Right forelimb (tissue), 1 donor: ENCODE data around the gene TBX1.
A peak's percentile ranks its signal among the peaks of the same experiment; 100 is the strongest.

Source experiments
- DNase-seq: peaks from one replicate; pipeline ENCODE4 v3.0.0-alpha.2; 2018

The TBX1 gene

GRCh38 chr22:19760058-19760950 is at the start of gene TBX1:
Gene TBX1, plus strand, starts transcription at chr22:19760778. Its CDS starts 66 bp downstream, at chr22:19760844.
- no peak for DNase-seq

GRCh38 chr22:19713245-19713644 is 47.3 kb upstream of the TBX1 start:
- DNase-seq, result no peak

- DNase-seq, result no peak
Measured at GRCh38 chr22:19713650-19714311, 46.8 kb upstream of the TBX1 start.

- peak; percentile 56 for DNase-seq
Measured at GRCh38 chr22:19714312-19715187, 46.0 kb upstream of the TBX1 start, which contains the start of gene SEPTIN5. Gene SEPTIN5, plus strand, starts transcription at chr22:19714503. Its CDS starts 86 bp downstream, at chr22:19714589.

GRCh38 chr22:19715188-19715930 is 45.2 kb upstream of the TBX1 start:
- DNase-seq, result no peak

- no peak for DNase-seq
Measured at GRCh38 chr22:19716041-19716828, 44.3 kb upstream of the TBX1 start.

GRCh38 chr22:19716829-19717105 is 43.8 kb upstream of the TBX1 start:
- DNase-seq, result no peak

GRCh38 chr22:19717181-19717580 is 43.4 kb upstream of the TBX1 start:
- no peak for DNase-seq

GRCh38 chr22:19717691-19718455 is 42.7 kb upstream of the TBX1 start:
- peak; percentile 92 for DNase-seq

- DNase-seq, result no peak
Measured at GRCh38 chr22:19718456-19719049, 42.0 kb upstream of the TBX1 start.

GRCh38 chr22:19719050-19719482 is 41.5 kb upstream of the TBX1 start:
- DNase-seq, result no peak

- no peak for DNase-seq
Measured at GRCh38 chr22:19719488-19720021, 41.0 kb upstream of the TBX1 start.

GRCh38 chr22:19720150-19720827 is 40.3 kb upstream of the TBX1 start:
- DNase-seq, result no peak

- DNase-seq, result no peak
Measured at GRCh38 chr22:19720999-19721329, 39.6 kb upstream of the TBX1 start.

- DNase-seq, result no peak
Measured at GRCh38 chr22:19721330-19722177, 39.0 kb upstream of the TBX1 start.

GRCh38 chr22:19722178-19722981 is 38.2 kb upstream of the TBX1 start:
- no peak for DNase-seq

GRCh38 chr22:19722982-19723231 is 37.7 kb upstream of the TBX1 start:
- no peak for DNase-seq
